Stimulated activated memory B cell treated with anti-CD40 and anti-IgM and Interleukin-4, amounts not matched to agents 10 μg/mL and 1 μg/mL and 100 μg/mL, for 72 hours (primary cell): ENCODE data around the gene SERHL2.
"Not testable (repeated sequence)": the region's sequence is repeated elsewhere in the genome, so short reads cannot be mapped to it uniquely, and the experiment has no call there.

Experiments
- ATAC-seq: fragments of 150-1000 bp; cut with Tn5 transposase; 2 replicates; pipeline ENCODE4 v1.10.0; 2021
- H3K27ac Mint-ChIP-seq: one replicate; pipeline ENCODE4 v1.8.0; 2022; ENCODE audit warnings: mild to moderate bottlenecking, mixed read lengths
- H3K27me3 Mint-ChIP-seq: one replicate; pipeline ENCODE4 v1.8.0; 2022; ENCODE audit warnings: mixed read lengths
- H3K36me3 Mint-ChIP-seq: one replicate; pipeline ENCODE4 v1.8.0; 2022; ENCODE audit warnings: mixed read lengths
- H3K4me1 Mint-ChIP-seq: one replicate; pipeline ENCODE4 v1.8.0; 2022; ENCODE audit warnings: mixed read lengths
- H3K4me3 Mint-ChIP-seq: one replicate; pipeline ENCODE4 v1.8.0; 2022; ENCODE audit warnings: mild to moderate bottlenecking, moderate library complexity, mixed read lengths
- H3K9me3 Mint-ChIP-seq: one replicate; pipeline ENCODE4 v1.8.0; 2022; ENCODE audit warnings: mixed read lengths

The SERHL2 gene

GRCh38 chr22:42553475-42554361 is at the start of gene SERHL2:
TSS of gene SERHL2 (plus strand) at chr22:42553956. CDS start at chr22:42554021, 65 bp downstream.
- Mint-ChIP-seq H3K9me3 (no peaks in the 10 kb centered on the region), H3K36me3 (no peaks in the 10 kb centered on the region), H3K27ac (peak within 1 kb of the TSS; percentile 96), H3K27me3 (no peaks in the 10 kb centered on the region), H3K4me1 (peaks cover 45% of the 10 kb centered on the region), H3K4me3 (peak within 1 kb of the TSS; percentile 84)
- ATAC-seq, result peak; percentile 96

- H3K27me3 Mint-ChIP-seq, H3K36me3 Mint-ChIP-seq, H3K4me3 Mint-ChIP-seq, ATAC-seq, H3K4me1 Mint-ChIP-seq, H3K27ac Mint-ChIP-seq, H3K9me3 Mint-ChIP-seq: not testable (repeated sequence)
These were observed 45.3 kb upstream of the SERHL2 start for GRCh38 chr22:42508327-42508974.

DNA sequence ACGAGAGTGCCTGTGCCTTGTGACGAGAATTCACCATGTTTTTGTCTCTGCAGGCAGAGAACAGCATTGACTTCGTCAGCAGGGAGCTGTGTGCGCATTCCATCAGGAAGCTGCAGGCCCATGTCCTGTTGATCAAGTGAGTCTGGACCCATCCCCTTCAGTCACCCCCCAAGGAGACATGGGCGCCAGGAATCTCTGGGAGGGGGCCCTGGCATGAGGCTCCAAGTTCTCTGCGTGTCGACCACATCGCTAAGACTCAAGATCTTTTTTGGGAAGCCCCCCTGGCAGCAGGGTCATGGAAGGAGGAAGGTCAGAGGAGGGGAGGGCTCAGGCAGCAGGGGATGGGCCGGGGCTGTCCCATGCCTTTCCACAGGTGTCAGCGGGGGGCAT is 44.8 kb upstream of the SERHL2 start:
- not testable (repeated sequence) for ATAC-seq, H3K27ac Mint-ChIP-seq, H3K4me3 Mint-ChIP-seq, H3K4me1 Mint-ChIP-seq, H3K9me3 Mint-ChIP-seq, H3K27me3 Mint-ChIP-seq, H3K36me3 Mint-ChIP-seq

DNA sequence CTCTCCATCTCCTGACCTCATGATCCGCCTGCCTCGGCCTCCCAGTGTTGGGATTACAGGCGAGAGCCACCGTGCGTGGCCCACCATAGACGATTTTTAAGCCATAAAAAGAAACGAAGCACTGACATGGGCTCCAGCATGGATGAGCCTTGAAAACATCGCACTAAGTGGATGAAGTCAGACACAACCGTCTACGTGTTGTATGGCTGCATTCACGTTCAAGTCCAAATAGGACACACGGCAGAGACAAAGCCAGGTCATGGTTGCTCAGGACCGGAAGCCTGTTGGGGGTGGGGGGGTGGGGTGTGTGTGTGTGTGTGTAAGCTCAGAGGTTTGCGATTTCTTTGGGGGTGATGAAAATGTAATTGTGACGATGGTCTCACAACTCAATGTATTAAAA is 44.2 kb upstream of the SERHL2 start:
- Mint-ChIP-seq H3K36me3 (peaks cover 12% of the 10 kb centered on the region), H3K27me3 (no peaks in the 10 kb centered on the region), H3K4me1 (no peaks in the 10 kb centered on the region), H3K9me3 (no peaks in the 10 kb centered on the region), H3K27ac (no peak overlapping the region), H3K4me3 (no peak overlapping the region)
- no peak for ATAC-seq

GRCh38 chr22:42511401-42511891 is 42.3 kb upstream of the SERHL2 start:
- H3K4me3 Mint-ChIP-seq, result no peak overlapping the region
- ATAC-seq, result no peak
- H3K27me3 Mint-ChIP-seq, result no peaks in the 10 kb centered on the region
- peaks cover 25% of the 10 kb centered on the region for H3K36me3 Mint-ChIP-seq
- H3K27ac Mint-ChIP-seq, result peak overlapping the region; percentile 31
- no peaks in the 10 kb centered on the region for H3K9me3 Mint-ChIP-seq
- H3K4me1 Mint-ChIP-seq, result peaks cover 6% of the 10 kb centered on the region

DNA sequence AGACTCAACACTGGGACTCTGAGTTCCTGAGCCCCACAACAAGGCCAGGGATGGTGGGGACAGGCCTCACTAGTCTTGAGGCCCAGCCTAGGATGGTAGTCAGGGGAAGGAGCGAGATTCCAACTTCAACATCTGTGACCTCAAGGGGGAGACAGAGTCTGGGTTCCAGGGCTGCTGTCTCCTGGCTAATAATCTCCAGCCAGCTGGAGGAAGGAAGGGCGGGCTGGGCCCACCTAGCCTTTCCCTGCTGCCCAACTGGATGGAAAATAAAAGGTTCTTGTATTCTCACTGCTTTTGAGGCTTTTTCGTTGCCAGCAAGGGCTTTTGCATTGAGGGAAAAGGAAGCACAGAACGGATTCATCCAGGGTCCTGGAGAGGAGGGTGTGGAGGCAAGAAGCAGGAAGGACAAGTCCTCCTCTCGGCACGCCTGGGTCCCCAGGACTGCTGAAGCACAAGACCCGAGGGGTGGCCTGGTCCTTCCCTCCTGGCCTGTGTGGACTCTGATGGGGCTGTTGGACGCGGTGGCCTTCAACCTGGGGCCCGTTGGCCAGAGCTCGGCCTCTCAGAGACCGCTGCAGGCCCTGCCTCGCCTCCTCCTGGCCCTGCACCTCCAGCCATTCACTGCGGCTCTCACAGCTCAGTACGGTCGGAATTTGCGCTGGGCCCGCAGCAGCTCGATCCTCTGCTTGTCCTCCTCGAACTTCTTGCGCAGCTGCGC is 41.3 kb upstream of the SERHL2 start:
- H3K9me3 Mint-ChIP-seq, H3K4me3 Mint-ChIP-seq, H3K27me3 Mint-ChIP-seq, ATAC-seq, H3K27ac Mint-ChIP-seq, H3K4me1 Mint-ChIP-seq: not testable (repeated sequence)
- peaks cover 28% of the 10 kb centered on the region for H3K36me3 Mint-ChIP-seq

GRCh38 chr22:42514331-42514730 is 39.4 kb upstream of the SERHL2 start:
- peaks cover 28% of the 10 kb centered on the region for H3K36me3 Mint-ChIP-seq

GRCh38 chr22:42515304-42515703 is 38.5 kb upstream of the SERHL2 start:
- Mint-ChIP-seq H3K36me3 (peaks cover 28% of the 10 kb centered on the region), H3K27ac (peak overlapping the region; percentile 58), H3K4me1 (peaks cover 24% of the 10 kb centered on the region)
- not testable (repeated sequence) for H3K9me3 Mint-ChIP-seq, H3K27me3 Mint-ChIP-seq, ATAC-seq, H3K4me3 Mint-ChIP-seq

More at GRCh38 chr22:42514331-42514730, 39.4 kb upstream of the SERHL2 start:
- H3K27ac Mint-ChIP-seq, ATAC-seq, H3K9me3 Mint-ChIP-seq, H3K4me3 Mint-ChIP-seq, H3K27me3 Mint-ChIP-seq: not testable (repeated sequence)
- H3K4me1 Mint-ChIP-seq, result peaks cover 17% of the 10 kb centered on the region

DNA sequence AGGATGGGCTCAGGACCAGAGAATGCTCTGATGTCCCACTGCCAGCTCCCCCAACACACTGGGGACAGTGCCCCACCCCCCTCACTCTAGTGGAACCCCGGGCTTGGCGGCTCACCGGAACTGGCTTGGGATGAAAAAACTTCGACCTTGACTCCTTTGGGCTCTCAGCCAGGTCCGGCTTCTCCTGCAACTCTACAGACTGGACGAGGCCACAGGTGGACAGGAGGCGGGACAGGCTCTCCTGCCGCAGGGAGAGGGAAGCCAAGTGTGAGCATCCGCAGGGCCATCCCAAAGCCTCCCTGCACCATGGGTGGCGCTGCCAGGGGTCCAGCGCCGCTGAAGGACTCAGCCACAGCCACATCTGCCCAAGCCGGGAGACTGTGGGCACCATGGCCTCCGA is 37.9 kb upstream of the SERHL2 start:
- Mint-ChIP-seq H3K9me3 (no peaks in the 10 kb centered on the region), H3K4me1 (peaks cover 26% of the 10 kb centered on the region), H3K36me3 (peaks cover 28% of the 10 kb centered on the region), H3K27ac (peak overlapping the region; percentile 58), H3K4me3 (no peak overlapping the region), H3K27me3 (no peaks in the 10 kb centered on the region)
- no peak for ATAC-seq

- H3K9me3 Mint-ChIP-seq, ATAC-seq, H3K27ac Mint-ChIP-seq, H3K4me3 Mint-ChIP-seq, H3K27me3 Mint-ChIP-seq: not testable (repeated sequence)
- Mint-ChIP-seq H3K4me1 (peaks cover 26% of the 10 kb centered on the region), H3K36me3 (peaks cover 22% of the 10 kb centered on the region)
These were observed 36.7 kb upstream of the SERHL2 start for GRCh38 chr22:42517103-42517502.

DNA sequence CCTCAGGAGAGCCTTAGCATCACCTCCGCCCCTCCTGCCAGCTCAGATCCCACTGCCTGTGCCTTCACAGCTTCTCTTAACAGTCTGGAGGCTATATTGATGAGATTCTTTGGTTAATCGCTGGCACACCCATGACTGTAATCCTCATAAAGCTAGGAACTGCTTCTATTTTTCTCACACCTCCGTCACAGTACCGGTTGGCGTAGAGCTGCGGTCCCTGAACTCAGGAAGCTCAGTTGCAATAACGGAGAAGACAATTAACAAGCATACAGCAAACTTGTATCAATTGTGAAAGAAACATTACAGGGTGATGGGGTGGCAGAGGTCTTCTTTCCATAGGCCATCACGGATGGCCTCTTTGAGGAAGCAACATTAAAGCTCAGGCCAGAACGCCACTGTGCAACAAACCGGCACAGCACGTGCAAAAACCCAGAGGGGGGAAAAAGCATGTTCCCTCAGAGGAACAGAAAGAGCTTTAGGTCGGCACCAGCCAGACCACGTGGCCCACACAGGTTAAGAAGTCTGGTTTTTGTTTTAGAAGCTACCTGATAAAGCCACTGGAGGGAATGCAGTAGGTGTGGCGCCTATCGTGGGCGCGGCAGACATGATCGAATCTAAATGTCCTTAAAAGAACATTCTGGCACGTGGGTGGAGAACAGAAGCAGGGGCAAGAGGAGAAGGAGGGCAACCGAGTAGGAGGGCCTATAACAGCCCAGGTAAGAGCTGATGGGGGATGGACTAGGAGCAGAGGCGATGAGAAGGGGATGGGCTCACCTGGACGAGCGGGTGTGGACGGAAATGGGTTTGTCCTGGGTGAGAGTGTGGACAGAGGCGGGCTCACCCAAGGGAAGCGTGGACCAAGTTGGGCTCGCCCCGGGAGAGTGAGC is 34.9 kb upstream of the SERHL2 start:
- Mint-ChIP-seq H3K4me1 (peaks cover 26% of the 10 kb centered on the region), H3K4me3 (peak overlapping the region; percentile 100), H3K27ac (peak overlapping the region; percentile 100), H3K36me3 (peaks cover 21% of the 10 kb centered on the region)
- H3K27me3 Mint-ChIP-seq, H3K9me3 Mint-ChIP-seq: not testable (repeated sequence)
- peak; percentile 73 for ATAC-seq

- Mint-ChIP-seq H3K27ac (peak within 1 kb of the TSS; percentile 100), H3K27me3 (no peaks in the 10 kb centered on the region), H3K9me3 (no peaks in the 10 kb centered on the region), H3K4me1 (peaks cover 26% of the 10 kb centered on the region), H3K4me3 (peak within 1 kb of the TSS; percentile 100), H3K36me3 (peaks cover 15% of the 10 kb centered on the region)
- peak; percentile 94 for ATAC-seq
These were observed 34.0 kb upstream of the SERHL2 start, which contains the start of gene RRP7A for GRCh38 chr22:42519525-42520401. TSS of gene RRP7A (minus strand) at chr22:42519796. CDS start at chr22:42519786, 10 bp downstream.

- Mint-ChIP-seq H3K27ac (no peak overlapping the region), H3K36me3 (peaks cover 5% of the 10 kb centered on the region), H3K4me1 (peaks cover 22% of the 10 kb centered on the region), H3K9me3 (no peaks in the 10 kb centered on the region), H3K4me3 (no peak overlapping the region), H3K27me3 (no peaks in the 10 kb centered on the region)
- no peak for ATAC-seq
These were observed 32.6 kb upstream of the SERHL2 start for GRCh38 chr22:42521228-42521546.

DNA sequence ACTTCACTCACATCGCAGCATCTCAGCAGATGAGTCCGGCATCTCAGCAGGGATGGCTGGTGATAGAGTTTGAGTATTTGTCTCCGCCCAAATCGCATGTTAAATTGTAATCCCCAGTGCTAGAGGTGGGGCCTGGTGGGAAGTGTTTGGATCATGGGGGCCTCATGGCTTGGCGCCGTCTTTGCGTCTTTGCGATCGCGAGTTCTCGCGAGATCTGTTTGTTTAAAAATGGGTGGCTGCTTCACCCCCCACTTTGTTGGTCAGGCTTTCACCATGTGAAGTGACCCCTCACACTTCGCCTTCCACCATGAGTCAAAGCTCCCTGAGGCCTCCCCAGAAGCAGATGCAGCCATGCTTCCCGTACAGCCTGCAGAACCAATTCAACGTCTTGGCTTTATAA is 31.2 kb upstream of the SERHL2 start:
- no peak overlapping the region for H3K27ac Mint-ChIP-seq
- H3K36me3 Mint-ChIP-seq, result no peaks in the 10 kb centered on the region
- no peaks in the 10 kb centered on the region for H3K9me3 Mint-ChIP-seq
- peaks cover 18% of the 10 kb centered on the region for H3K4me1 Mint-ChIP-seq
- H3K27me3 Mint-ChIP-seq, result no peaks in the 10 kb centered on the region
- ATAC-seq, result no peak
- no peak overlapping the region for H3K4me3 Mint-ChIP-seq
